DND-41 (cell line): ENCODE results near the gene S100A16.

Experiments used
- ATAC-seq: fragments of 200-7000 bp; cut with Tn5 transposase; 3 replicates; pipeline ENCODE4 v1.9.1; 2021; ENCODE audit warnings: low read depth; ENCODE audit not compliant: insufficient read depth
- DNase-seq: peaks from one replicate; pipeline ENCODE4 v3.0.0-alpha.2; 2020
- H2AFZ ChIP-seq: 2 replicates; pipeline ENCODE4 v1.6.0; 2012; ENCODE audit warnings: low read depth, low read length
- H3K27ac ChIP-seq: 2 replicates; pipeline ENCODE4 v1.5.1; 2012; ENCODE audit warnings: low read length, inconsistent platforms
- H3K27me3 ChIP-seq: fragments of 200-600 bp; sonication (generic); 2 replicates; pipeline ENCODE4 v1.6.0; 2012; ENCODE audit warnings: low read length, mild to moderate bottlenecking, inconsistent platforms; ENCODE audit not compliant: insufficient read depth, poor library complexity
- H3K36me3 ChIP-seq: 2 replicates; pipeline ENCODE4 v1.5.1; 2012; ENCODE audit warnings: low read length, inconsistent platforms; ENCODE audit not compliant: insufficient read depth
- H3K4me1 ChIP-seq: 2 replicates; pipeline ENCODE4 v1.5.1; 2012; ENCODE audit warnings: mild to moderate bottlenecking, low read length; ENCODE audit not compliant: insufficient read depth
- H3K4me2 ChIP-seq: 2 replicates; pipeline ENCODE4 v1.6.0; 2012; ENCODE audit warnings: mild to moderate bottlenecking, moderate library complexity, low read length, inconsistent platforms; ENCODE audit not compliant: insufficient read depth
- H3K4me3 ChIP-seq, 2 experiments: fragments of 200-600 bp in 1 of 2; shearing (Covaris generic) in 1 of 2; 2 replicates each; pipeline ENCODE4 v1.5.1; 2012 to 2016; ENCODE audit warnings: inconsistent platforms in 2 of 2, low read length in 2 of 2, mild to moderate bottlenecking in 2 of 2, low read depth in 1 of 2, moderate library complexity in 1 of 2
- H3K79me2 ChIP-seq: 2 replicates; pipeline ENCODE4 v1.6.0; 2012; ENCODE audit warnings: low read length, inconsistent platforms; ENCODE audit not compliant: insufficient read depth
- H3K9ac ChIP-seq: 2 replicates; pipeline ENCODE4 v1.6.0; 2012; ENCODE audit warnings: low read depth, mild to moderate bottlenecking, inconsistent platforms, low read length, moderate library complexity
- H3K9me3 ChIP-seq: 2 replicates; pipeline ENCODE4 v1.5.1; 2012; ENCODE audit warnings: low read length, moderate library complexity, mild to moderate bottlenecking, inconsistent platforms; ENCODE audit not compliant: insufficient read depth, severe bottlenecking
- H4K20me1 ChIP-seq: 2 replicates; pipeline ENCODE4 v1.6.0; 2012; ENCODE audit warnings: low read length; ENCODE audit not compliant: insufficient read depth
- CTCF ChIP-seq: IDR thresholded peaks from 2 replicates; pipeline ENCODE4 v1.5.1; 2012; ENCODE audit warnings: borderline replicate concordance, low read length, moderate library complexity, mild to moderate bottlenecking; ENCODE audit not compliant: poor library complexity, severe bottlenecking; ENCODE audit errors: extremely low read depth
- EZH2 ChIP-seq: IDR thresholded peaks from 3 replicates; pipeline ENCODE4 v1.6.1; 2012; ENCODE audit warnings: borderline replicate concordance, low read depth, mild to moderate bottlenecking, moderate library complexity, low read length, inconsistent platforms; ENCODE audit not compliant: severe bottlenecking

Gene S100A16

DNA sequence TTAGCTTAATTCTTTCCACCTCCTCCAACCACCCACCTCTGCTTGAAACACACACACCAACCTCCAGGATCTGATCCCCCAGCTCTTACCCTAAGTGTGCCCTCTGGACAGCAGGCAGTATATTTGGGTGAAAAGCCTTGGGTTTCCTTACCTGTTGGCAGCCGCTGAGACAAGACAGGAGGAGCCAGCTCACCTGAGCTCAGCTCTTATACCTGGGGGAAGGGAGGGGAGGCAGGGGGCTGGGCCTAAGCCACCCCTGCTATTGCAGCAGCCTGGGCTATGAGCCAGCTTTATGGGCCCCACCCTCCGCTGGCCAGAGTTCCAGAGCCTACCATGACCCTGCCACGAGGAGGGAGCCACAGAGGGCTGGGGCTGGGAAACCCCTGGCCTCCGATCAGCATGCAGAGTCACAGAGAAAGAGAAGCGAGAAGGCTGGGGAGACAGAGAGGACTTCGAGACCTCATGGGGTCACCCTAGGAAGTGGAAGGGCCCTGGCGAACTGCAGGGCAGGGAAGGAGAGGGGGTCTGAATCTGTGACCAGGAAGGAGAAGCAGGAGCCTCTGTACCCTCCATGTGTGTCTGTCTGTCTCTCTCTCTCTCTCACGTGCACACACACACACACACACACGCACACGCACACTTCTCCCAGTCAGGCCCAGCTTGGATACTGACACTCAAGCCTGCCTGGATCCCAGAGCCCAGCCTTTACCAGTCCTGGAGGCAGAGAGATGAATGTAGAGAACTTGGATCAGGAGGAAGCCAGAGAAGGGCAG lies 3.4 kb upstream of the S100A16 start, which contains the start of gene S100A14:
Gene S100A14, minus strand, starts transcription at position 182 of the 773 bp plus-strand sequence. CDS start 467 bp downstream, outside the sequence.
- Histone ChIP-seq H3K27me3 (no peaks in the 10 kb centered on the region), H3K9ac (no peak within 1 kb of the TSS), H3K4me2 (no peak within 1 kb of the TSS), H3K36me3 (no peaks in the 10 kb centered on the region), H2AFZ (no peak within 1 kb of the TSS), H3K4me1 (no peaks in the 10 kb centered on the region), H3K4me3 (no peak within 1 kb of the TSS), H4K20me1 (no peaks in the 10 kb centered on the region; the same call in 1 of the 2 replicates), H3K27ac (no peak within 1 kb of the TSS), H3K9me3 (no peaks in the 10 kb centered on the region), H3K79me2 (no peaks in the 10 kb centered on the region)
- ATAC-seq (no peak), DNase-seq (no peak)
- TF ChIP-seq CTCF = no peak
- no peak for TF ChIP-seq EZH2

DNA sequence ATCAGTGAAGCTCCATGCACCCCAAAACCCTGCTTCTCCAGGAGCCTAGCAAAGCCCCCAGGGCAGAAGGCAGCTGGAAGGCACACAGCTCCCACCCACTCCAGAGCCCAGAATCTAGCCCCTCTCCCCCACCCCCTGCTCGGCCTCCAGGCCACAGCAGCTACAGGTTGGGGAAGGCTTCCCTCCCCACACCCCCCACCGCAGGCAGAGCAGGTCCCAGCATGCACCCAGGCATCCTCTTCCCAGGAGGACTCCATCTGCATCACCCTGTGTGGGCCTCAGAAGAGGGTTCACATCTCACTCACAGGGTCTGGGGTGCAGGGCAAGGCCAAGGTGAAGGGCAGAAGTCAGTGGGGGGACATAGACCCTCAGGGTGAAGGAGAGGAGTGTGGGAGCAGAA lies 2.5 kb upstream of the S100A16 start:
- Histone ChIP-seq H3K27ac (no peak overlapping the region), H3K4me1 (no peaks in the 10 kb centered on the region), H2AFZ (no peak overlapping the region), H3K36me3 (no peaks in the 10 kb centered on the region), H3K4me3 (no peak overlapping the region), H3K4me2 (no peak overlapping the region), H4K20me1 (no peaks in the 10 kb centered on the region; the same call in 1 of the 2 replicates), H3K9me3 (no peaks in the 10 kb centered on the region), H3K9ac (no peak overlapping the region), H3K79me2 (no peaks in the 10 kb centered on the region), H3K27me3 (no peaks in the 10 kb centered on the region)
- ATAC-seq (no peak), DNase-seq (no peak)
- TF ChIP-seq EZH2 (no peak), CTCF (no peak)

DNA sequence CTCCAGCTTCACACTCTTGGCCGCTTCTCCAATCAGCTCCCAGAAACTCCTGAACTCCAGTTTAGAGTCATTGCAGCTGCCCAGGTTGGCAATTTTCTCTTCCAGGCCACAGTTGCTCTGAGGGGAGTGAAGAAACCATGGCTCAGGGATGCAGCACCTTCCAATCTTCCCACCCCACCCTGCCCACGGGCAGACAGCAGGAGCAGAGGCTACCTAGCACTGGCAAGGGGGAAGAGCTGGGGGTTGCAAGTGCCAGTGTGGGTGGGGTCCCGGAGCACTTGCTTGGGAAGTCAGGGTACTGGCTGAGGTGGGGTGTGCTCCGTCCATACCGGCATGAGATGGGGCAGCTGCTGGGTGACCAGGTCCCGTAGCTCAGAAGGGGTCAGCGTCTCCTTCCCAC lies 2.0 kb upstream of the S100A16 start:
- Histone ChIP-seq H3K9me3 (no peaks in the 10 kb centered on the region), H3K4me3 (no peak overlapping the region), H3K36me3 (no peaks in the 10 kb centered on the region), H4K20me1 (no peaks in the 10 kb centered on the region; the same call in 1 of the 2 replicates), H3K4me1 (no peaks in the 10 kb centered on the region), H2AFZ (no peak overlapping the region), H3K27me3 (no peaks in the 10 kb centered on the region), H3K79me2 (no peaks in the 10 kb centered on the region), H3K4me2 (no peak overlapping the region), H3K9ac (no peak overlapping the region), H3K27ac (no peak overlapping the region)
- TF ChIP-seq EZH2 (no peak), CTCF (no peak)
- ATAC-seq = no peak
- no peak for DNase-seq
